Fibroblast of lung (primary cell): Measurements from ENCODE around the gene EYS. TPM values are rescaled to one million over a fixed set of nuclear protein-coding genes. Genes with fewer than 3 reads are reported as not detected.

ENCODE experiments used
- DNase-seq, 2 donors: peaks; one replicate each; pipeline versions ENCODE4 v3.0.0 to v3.0.0-alpha.2; 2010; ENCODE audit warnings: low read depth in 2 of 2
- H2AFZ ChIP-seq: 2 replicates; pipeline ENCODE4 v1.5.1; 2012; ENCODE audit warnings: low read length, control low read depth, inconsistent platforms
- H3K27ac ChIP-seq: 2 replicates; pipeline ENCODE4 v1.5.1; 2011; ENCODE audit warnings: low read length, control low read depth; ENCODE audit not compliant: insufficient read depth
- H3K27me3 ChIP-seq: 2 replicates; pipeline ENCODE4 v1.5.1; 2011; ENCODE audit warnings: mild to moderate bottlenecking, low read length; ENCODE audit not compliant: control insufficient read depth, insufficient read depth
- H3K36me3 ChIP-seq: 2 replicates; pipeline ENCODE4 v1.5.1; 2011; ENCODE audit warnings: low read length; ENCODE audit not compliant: control insufficient read depth, insufficient read depth
- H3K4me1 ChIP-seq: 2 replicates; pipeline ENCODE4 v1.5.1; 2011; ENCODE audit warnings: low read length; ENCODE audit not compliant: control insufficient read depth, insufficient read depth; ENCODE audit errors: extremely low read depth
- H3K4me2 ChIP-seq: 2 replicates; pipeline ENCODE4 v1.5.1; 2011; ENCODE audit warnings: low read length, control low read depth; ENCODE audit not compliant: insufficient read depth; ENCODE audit errors: extremely low read depth
- H3K4me3 ChIP-seq, 4 experiments: fragments of 200-600 bp in 1 of 4; sonication (generic) in 1 of 4; replicated peaks in 1 of 4; 2 replicates each; pipeline ENCODE4 v1.5.1; 2011 to 2016; ENCODE audit warnings: low read length in 4 of 4, low read depth in 3 of 4, mild to moderate bottlenecking in 3 of 4, control low read depth in 2 of 4, inconsistent platforms in 1 of 4, mixed read lengths in 1 of 4; ENCODE audit not compliant: insufficient read depth in 1 of 4; ENCODE audit errors: control extremely low read depth in 1 of 4
- H3K79me2 ChIP-seq: 2 replicates; pipeline ENCODE4 v1.5.1; 2012; ENCODE audit warnings: mild to moderate bottlenecking, low read length, inconsistent platforms; ENCODE audit not compliant: control insufficient read depth, insufficient read depth
- H3K9ac ChIP-seq: 2 replicates; pipeline ENCODE4 v1.5.1; 2011; ENCODE audit warnings: mild to moderate bottlenecking, low read length, control low read depth; ENCODE audit not compliant: insufficient read depth
- H3K9me3 ChIP-seq: 2 replicates; pipeline ENCODE4 v1.5.1; 2012; ENCODE audit warnings: low read depth, low read length; ENCODE audit not compliant: control insufficient read depth, insufficient read depth
- H4K20me1 ChIP-seq: 2 replicates; pipeline ENCODE4 v1.5.1; 2011; ENCODE audit warnings: low read length; ENCODE audit not compliant: control insufficient read depth, insufficient read depth; ENCODE audit errors: extremely low read depth
- CTCF ChIP-seq, 2 donors: IDR thresholded peaks in 1 of 2; conservative IDR thresholded peaks in 1 of 2; 1 replicate in 1 of 2; 2 replicates in 1 of 2; pipeline ENCODE4 v1.5.1; 2011 to 2012; ENCODE audit warnings: low read length in 2 of 2, control low read depth in 1 of 2, inconsistent platforms in 1 of 2, low read depth in 1 of 2, mild to moderate bottlenecking in 1 of 2
- EZH2 ChIP-seq: IDR thresholded peaks from 2 replicates; pipeline ENCODE4 v1.5.1; 2012; ENCODE audit warnings: low read length, control low read depth, mild to moderate bottlenecking; ENCODE audit errors: missing control alignments
- polyA plus RNA-seq, 2 donors: library from polyadenylated mRNA; depleted of rRNA in 1 of 2; stranded (reverse) in 1 of 2; unstranded in 1 of 2; fragments of >200 nt; gene quantifications; 2 replicates each; pipeline ENCODE4 v1.2.1, GENCODE V29; 2011 to 2012; ENCODE audit warnings: missing spikeins in 1 of 2
- total RNA-seq: library from RNA; depleted of rRNA; stranded (reverse); fragments of >200 nt; gene quantifications from 2 replicates; pipeline ENCODE4 v1.2.1, GENCODE V29; 2014

EYS gene
- total and polyA plus RNA-seq, 2 donors (not counting 1 experiment from before 2014, with no cell fraction given): under 0.01 TPM; not detected in 1

DNA sequence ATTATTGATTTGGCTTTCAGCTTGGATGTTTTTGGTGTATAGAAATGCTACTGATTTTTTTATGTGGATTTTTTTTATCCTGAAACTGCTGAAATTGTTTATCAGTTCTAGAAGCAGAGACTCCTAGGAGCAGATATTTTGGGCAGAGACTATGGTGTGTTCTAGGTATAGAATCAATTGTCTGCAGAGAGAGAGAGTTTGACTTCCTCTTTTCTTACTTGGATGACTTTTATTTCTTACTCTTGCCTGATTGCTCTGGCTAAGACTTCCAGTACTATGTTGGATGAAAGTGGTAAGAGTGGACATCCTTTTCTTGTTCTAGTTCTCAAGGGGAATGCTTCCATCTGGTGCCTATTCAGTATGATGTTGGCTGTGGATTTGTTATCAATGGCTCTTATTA lies 1700.8 kb downstream of the EYS start:
- Histone ChIP-seq H3K4me1 (no peaks in the 10 kb centered on the region), H3K9ac (no peak overlapping the region), H3K4me3 (no peak overlapping the region), H3K27me3 (no peaks in the 10 kb centered on the region), H4K20me1 (no peaks in the 10 kb centered on the region), H3K27ac (no peak overlapping the region), H2AFZ (no peak overlapping the region), H3K4me2 (no peak overlapping the region), H3K9me3 (no peaks in the 10 kb centered on the region), H3K79me2 (no peaks in the 10 kb centered on the region), H3K36me3 (no peaks in the 10 kb centered on the region)
- DNase-seq: no peak
- no peak for TF ChIP-seq CTCF (conservative IDR thresholded peaks at IDR 0.05 in 1 of 2, IDR thresholded peaks at IDR 0.05 in 1 of 2; ENCODE audit: low read depth in 1 of 2, low read length in 2 of 2)
- no peak for TF ChIP-seq EZH2

DNA sequence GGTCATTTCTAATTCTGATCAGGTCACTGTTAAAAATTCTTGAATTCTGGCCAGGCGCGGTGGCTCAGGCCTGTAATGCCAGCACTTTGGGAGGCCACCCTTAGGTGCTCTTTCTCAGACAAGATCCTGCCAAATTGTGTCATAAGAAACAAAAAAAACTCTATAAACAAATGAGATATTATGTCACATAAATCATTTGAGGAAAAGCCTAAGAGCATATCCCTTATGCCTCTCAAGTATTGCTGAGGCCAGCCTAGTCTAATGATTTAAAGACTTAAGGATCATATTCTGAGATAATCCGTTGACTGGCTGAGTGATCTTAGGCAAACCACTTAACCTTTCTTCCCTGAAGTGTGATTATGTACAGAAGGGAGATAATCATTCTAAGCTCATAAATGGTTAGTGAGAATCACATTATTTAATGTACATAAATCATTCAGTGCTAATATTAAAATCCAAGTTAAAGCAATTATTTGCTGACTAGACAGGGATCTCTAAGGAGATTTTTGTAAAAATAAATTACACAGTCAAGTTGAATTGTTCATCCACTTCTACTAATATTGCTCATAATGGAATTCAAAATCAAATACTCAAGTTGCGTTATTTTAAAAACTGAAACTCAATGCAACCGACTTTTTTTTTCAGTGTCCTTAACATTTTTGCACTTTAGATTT lies 1706.1 kb downstream of the EYS start:
- H3K4me1 ChIP-seq: no peaks in the 10 kb centered on the region
- H3K27ac ChIP-seq: no peak overlapping the region
- no peaks in the 10 kb centered on the region for H3K27me3 ChIP-seq
- no peaks in the 10 kb centered on the region for H3K9me3 ChIP-seq
- DNase-seq: no peak
- H3K4me3 ChIP-seq: no peak overlapping the region
- H3K9ac ChIP-seq: no peak overlapping the region
- TF ChIP-seq CTCF (conservative IDR thresholded peaks at IDR 0.05 in 1 of 2, IDR thresholded peaks at IDR 0.05 in 1 of 2; ENCODE audit: low read depth in 1 of 2, low read length in 2 of 2): no peak
- no peak for TF ChIP-seq EZH2
- no peaks in the 10 kb centered on the region for H3K79me2 ChIP-seq
- H2AFZ ChIP-seq: no peak overlapping the region
- H3K36me3 ChIP-seq: no peaks in the 10 kb centered on the region
- no peak overlapping the region for H3K4me2 ChIP-seq
- H4K20me1 ChIP-seq: no peaks in the 10 kb centered on the region

DNA sequence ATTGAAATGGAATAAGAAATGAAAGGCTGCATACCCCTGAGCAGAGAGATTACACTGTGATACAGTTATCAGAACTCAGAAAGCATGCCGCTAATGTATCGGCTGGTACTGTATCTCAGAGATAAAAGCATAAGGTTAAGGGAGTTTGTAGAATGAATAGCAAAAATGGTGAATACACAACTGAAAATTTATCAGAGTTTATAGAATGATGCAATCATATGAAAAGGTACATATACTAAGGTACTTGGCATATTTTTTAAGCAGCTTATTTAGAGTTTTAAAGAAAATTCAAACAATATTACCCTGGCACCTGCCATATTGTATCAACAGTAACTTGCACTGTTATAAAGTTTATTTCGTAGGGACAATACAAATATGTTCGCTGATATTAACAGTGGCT lies 1707.4 kb downstream of the EYS start:
- no peaks in the 10 kb centered on the region for H4K20me1 ChIP-seq
- TF ChIP-seq EZH2 (no peak), CTCF (conservative IDR thresholded peaks at IDR 0.05 in 1 of 2, IDR thresholded peaks at IDR 0.05 in 1 of 2; ENCODE audit: low read depth in 1 of 2, low read length in 2 of 2) (no peak)
- H3K4me2 ChIP-seq: no peak overlapping the region
- no peak overlapping the region for H3K4me3 ChIP-seq
- H3K27me3 ChIP-seq: no peaks in the 10 kb centered on the region
- H3K36me3 ChIP-seq: no peaks in the 10 kb centered on the region
- H3K27ac ChIP-seq: no peak overlapping the region
- H3K79me2 ChIP-seq: no peaks in the 10 kb centered on the region
- no peak overlapping the region for H3K9ac ChIP-seq
- H2AFZ ChIP-seq: no peak overlapping the region
- DNase-seq: no peak
- H3K9me3 ChIP-seq: no peaks in the 10 kb centered on the region
- H3K4me1 ChIP-seq: no peaks in the 10 kb centered on the region
